Ovary (tissue), 3 donors: ENCODE data around the gene TEKT5.

ENCODE experiments used
- POLR2A ChIP-seq: fragments of 450-650 bp; IDR thresholded peaks from one replicate; pipeline ENCODE4 v1.6.1; 2017; ENCODE audit warnings: antibody characterized with exemption, mild to moderate bottlenecking, moderate library complexity
- TF ChIP-seq, protein P1 (sequence below), 3 donors: fragments of 450-650 bp in 2 of 3; fragments of 200-600 bp in 1 of 3; IDR thresholded peaks; one replicate each; pipeline versions ENCODE4 v1.5.1 to v1.8.0; 2016 to 2022; ENCODE audit warnings: antibody characterized with exemption in 3 of 3, mild to moderate bottlenecking in 1 of 3
- donor health status: DM: no; HTN: no; CAD: no.

GRCh38 chr16:10589109-10589508 is 105.6 kb downstream of the TEKT5 start:
- TF ChIP-seq, protein P1, sequence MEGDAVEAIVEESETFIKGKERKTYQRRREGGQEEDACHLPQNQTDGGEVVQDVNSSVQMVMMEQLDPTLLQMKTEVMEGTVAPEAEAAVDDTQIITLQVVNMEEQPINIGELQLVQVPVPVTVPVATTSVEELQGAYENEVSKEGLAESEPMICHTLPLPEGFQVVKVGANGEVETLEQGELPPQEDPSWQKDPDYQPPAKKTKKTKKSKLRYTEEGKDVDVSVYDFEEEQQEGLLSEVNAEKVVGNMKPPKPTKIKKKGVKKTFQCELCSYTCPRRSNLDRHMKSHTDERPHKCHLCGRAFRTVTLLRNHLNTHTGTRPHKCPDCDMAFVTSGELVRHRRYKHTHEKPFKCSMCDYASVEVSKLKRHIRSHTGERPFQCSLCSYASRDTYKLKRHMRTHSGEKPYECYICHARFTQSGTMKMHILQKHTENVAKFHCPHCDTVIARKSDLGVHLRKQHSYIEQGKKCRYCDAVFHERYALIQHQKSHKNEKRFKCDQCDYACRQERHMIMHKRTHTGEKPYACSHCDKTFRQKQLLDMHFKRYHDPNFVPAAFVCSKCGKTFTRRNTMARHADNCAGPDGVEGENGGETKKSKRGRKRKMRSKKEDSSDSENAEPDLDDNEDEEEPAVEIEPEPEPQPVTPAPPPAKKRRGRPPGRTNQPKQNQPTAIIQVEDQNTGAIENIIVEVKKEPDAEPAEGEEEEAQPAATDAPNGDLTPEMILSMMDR (IDR thresholded peaks at IDR 0.05): no peak
- no peak for TF ChIP-seq POLR2A
